ENCODE measurements around the gene POU3F1. TPM values are rescaled to one million over a fixed set of nuclear protein-coding genes. Genes with fewer than 3 reads are reported as not detected.

Gene POU3F1
- total RNA-seq, 1 donor from 2014 or later, result 2.8 TPM

DNA sequence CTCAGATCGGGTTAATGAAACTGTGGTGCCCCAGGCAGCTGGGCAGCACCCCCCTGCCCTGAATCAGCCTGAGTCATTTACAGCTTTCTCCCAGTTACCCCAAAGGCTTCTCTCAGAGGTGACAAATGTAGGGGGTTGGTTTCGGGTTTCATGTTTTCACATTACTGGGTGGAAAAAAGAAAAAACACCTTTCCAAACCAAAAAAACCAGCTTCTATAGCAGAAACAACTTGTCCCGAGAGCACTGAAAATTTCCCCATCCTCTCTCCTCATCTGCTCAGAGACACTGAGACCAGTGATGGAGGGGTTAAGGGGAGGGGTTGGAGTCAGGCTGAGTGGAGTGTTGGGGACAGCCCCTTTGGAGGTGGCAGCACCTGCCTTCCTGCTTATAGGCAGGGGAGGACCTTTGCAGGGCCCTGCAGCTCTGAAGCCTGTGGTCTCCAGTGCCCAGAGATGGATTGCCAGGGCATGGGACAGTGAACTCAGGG, 18.4 kb downstream of the POU3F1 start:
- no peak for DNase-seq (ENCODE audit: low spot score)

DNA sequence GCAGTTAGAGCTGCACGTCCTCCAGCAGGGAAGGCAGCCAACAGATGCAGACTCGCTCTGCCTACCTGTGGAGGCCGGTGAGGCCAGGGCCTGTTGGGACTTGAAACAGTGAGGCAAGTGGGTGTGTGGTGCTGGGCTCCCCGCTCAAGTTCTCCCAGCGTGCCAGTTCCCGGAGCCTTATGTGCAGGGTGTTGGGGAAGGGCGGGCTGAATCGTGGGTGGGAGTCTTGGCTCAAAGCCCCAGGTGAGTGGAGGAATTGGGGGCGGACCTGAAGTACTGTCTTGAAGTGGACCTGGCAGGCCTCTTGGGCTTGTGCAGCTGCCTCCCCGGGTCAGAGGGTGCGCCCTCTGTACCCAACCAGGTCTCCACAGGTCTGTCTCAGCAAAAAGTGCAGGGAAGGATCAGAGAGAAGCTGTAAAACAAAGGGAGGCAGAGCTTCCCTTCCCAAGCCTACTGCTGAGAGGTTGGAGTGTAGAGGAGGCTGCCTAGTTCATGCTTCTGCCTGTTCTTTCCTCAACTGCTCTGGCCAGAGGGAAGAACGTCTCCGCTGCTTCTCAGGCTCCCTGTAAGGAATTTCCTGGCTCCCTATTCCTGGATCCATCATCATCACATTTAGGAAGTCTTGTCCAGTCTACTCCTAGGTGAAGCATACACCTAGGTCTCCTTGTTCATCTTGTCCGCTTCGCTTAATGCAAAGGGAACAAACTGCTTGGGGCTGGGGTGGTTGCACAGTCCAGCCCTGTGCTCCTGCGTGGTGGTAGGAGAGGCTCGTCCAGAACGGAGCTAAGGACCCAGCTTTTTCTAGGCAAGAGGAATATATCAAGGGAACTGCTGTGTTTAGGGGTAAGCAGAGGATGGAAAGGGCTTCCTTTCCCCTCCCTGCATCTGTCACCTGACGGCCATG, 19.1 kb downstream of the POU3F1 start:
- DNase-seq (ENCODE audit: low spot score), result peak; percentile 87

DNA sequence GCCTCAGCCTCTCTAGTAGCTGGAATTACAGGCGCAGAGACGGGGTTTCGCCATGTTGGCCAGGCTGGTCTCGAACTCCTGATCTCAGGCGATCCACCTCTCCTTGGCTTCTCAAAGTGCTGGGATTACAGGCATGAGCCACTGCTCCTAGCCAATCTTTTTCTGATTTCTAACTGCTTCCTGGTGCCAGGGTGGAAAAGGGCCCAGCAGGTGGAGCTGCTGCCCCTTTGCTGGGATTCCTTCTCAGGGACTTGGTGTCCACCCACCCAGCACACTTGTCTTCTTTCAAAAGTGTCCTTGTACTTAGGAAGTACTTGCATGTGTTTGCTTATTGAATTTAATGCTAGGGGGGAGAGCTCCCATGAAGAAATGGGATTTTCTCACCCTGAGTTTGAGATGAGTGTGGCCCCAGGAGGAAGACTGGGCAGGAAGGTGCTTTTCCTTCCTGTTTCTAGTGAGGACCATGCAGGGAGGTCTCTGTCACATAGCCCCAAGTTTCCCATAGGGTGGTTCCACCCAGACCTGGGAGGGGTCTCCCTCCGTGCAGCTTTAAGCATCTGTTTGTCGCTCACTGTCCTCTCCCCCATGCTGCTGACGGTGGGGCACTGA, 19.9 kb downstream of the POU3F1 start:
- DNase-seq (ENCODE audit: low spot score), result peak; percentile 73

DNA sequence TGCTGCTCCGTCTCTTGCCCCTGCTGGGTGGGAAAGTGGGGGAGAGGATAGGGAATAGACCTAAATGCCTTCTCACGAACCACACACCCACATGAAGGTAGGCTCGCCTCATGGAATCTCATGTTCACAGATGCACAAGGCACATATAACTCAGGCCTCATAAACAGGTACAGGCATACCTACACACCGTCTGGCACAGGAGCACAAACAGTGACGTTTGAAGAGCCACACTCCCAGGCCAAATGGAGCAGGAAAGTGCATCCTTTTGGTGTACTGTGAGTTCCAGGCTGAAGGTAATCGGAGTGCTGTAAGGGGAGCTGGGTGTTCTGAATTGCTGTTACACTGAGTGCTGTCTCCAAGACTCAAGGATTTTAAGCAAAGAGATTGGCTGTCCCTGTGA, 20.9 kb downstream of the POU3F1 start:
- DNase-seq (ENCODE audit: low spot score), result no peak

DNA sequence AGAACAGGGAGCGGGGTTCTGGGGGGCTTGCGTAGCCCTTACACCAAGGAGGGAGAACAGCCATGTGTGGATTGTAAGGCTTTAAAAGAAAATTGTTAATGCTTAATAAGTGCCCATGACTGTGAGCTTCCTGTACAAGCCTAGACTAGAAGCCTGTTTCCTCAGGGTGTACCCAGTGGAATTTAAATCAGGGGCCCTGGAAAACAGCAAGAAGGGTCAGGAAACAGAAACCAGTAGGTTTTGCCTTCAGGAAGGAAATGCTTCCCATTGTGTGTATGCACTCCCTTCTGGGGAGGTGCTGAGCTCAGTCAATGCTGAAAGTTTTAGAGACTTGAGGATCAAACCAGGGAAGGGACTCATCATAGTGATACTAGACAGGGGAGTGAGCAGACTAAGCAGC, 21.4 kb downstream of the POU3F1 start:
- DNase-seq (ENCODE audit: low spot score), result no peak

DNA sequence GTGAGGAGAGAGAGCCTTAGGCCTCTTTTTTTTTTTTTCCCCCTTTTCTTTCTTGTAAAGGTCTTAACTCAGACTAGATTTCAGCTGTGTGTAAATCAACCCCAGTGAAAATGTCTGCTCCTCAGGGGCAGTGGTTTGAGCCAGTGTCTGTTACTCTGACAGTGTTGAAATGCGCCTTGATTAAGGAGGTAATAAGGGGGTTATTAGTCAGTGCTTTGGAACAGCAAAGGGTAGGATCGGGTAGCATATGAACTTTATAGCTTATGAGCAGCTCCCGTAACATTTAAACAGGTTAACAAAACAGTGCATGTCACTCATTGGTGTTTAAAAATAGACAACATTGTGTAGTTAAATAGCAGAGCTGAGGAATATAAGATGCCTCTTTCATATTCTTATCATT, 23.8 kb downstream of the POU3F1 start:
- no peak for DNase-seq (ENCODE audit: low spot score)

DNA sequence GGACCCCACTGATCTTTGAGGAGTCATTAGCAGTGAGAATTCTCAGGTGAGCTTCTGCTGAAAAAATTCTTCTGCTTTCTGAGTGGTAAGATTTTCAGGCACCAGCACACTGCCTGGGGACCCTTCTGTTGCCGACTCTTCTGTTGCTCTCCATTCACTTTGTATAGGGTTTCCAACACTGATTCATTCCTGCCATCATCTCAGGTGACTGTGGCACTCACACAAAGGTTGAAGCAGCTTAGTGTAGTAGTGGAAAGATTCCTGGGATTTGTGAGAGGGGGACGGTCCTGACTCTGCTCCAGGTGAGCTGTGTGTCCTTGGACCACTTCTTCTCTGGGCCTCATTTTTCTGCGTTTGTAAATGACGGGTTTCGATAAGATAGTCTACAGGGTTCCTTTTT, 24.6 kb downstream of the POU3F1 start:
- no peak for DNase-seq (ENCODE audit: low spot score)

DNA sequence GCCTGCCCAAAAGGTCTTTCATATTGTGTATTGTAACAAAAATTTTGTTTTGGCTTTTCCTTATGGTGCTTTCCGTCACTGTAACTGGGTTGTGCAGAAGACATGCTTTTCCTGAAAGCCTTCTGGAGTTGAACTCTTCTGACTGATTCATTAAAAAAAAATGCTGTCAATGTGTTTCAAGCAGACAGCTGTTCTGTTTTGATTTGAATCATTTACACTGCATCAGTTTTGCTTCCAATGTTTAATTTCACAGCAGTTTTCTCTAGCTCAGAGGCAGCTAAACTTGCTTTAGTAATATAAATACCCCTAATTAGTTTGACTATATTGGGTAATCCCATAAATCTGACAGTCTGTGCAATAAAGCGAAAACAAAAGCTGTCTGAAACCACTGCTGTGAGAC, 26.2 kb downstream of the POU3F1 start:
- DNase-seq (ENCODE audit: low spot score), result no peak

DNA sequence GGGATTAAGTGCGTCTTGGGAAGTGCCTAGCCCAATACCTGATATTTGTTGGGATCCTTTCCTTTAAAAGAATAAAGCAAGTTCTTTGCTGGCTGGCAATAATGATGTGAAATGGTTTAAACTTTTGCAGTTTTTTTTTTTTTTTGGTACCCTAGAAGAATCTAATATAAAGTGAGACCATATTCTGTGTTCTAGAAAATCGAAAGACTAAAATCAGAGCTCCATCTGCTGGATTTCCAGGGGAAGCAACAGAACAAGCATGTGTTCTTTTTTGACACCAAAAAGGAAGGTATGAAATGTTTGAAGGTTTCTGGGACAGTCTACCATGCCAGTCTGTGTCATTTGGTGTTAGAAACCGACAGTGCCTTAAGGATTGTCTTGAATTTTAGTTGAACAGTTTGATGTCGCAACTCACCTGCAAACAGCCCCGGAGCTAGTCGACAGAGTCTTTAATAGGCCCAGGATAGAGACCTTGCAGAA, 27.7 kb downstream of the POU3F1 start:
- no peak for DNase-seq (ENCODE audit: low spot score)

DNA sequence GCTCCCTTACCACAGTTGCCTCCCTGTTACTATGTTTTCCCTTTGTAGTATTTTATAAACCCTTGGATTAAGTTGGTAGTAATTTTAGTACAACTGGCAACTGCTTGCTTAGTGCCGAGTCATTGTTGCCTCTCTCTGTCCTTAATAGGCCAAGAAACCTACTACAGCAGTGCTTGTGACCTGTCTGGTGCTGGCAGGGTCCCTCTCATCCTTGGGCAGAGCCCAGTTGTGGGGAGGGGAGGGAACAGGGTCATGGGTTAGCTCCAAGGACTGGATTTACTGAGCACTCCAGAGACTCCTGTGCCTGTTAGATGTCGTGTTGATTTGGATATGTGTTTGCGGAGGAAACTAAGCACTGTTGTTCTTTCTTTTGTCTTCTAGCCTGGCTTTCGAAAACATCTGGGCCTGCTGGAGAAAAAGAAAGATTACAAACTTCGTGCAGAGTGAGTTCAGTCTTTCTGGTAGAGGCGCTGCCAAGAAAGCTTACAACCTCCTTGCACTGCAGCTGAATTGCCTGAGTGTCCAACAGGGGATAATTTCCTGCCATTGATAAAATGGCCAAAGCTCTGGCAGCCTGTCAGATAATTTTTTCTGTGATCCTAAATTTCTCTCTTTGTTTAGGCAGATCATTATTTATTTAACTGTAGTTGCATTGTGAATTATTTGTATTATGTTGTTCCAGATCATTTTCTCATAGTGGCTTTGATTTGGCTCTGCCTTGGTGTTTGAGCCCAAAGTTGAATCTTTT, 30.4 kb downstream of the POU3F1 start:
- DNase-seq (ENCODE audit: low spot score), result no peak

DNA sequence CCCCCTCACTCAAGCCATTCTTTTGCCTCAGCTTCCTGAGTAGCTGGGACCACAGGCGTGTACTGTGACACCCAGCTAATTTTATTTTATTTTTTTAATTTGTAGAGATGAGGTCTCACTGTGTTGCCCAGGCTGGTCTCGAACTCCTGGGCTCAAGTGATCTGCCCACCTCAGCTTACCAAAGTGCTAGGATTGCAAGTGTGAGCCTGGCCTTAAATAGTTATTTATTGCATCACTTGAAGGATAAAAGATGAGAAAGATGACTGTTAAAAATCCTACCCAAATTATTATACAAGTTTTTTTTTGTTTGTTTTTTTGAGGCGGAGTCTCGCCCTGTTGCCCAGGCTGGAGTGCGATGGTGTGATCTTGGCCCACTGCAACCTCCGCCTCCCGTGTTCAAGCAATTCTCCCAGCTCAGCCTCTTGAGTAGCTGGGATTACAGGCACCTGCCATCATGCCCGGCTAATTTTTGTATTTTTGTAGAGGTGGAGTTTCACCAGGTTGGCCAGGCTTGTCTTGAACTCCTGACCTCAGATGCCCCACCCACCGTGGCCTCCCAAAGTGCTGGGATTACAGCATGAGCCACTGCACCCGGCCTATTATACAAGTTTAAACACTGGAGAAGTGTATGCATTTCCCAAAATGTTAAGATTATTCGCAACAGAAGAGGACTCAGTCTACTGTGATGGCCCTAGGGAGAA, 31.7 kb downstream of the POU3F1 start:
- no peak for DNase-seq (ENCODE audit: low spot score)

DNA sequence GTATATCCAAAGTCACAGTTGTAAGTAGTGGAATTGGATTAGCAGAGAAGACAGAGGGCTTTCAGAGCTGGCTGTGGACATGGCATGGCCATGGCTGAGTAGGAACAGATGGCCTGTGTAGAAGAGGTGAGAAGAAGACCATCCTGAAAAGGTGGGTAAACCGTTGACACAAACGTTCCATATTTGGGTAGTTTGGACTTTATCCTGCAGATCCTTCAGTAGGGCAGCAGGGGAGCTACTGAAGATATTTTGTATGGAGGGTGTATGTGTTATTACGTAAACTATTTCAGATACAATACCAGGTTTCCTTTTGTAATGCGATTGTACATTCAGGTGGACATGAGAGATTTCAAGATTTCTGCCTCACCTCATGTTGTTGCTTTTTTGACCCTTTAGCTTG, 32.4 kb downstream of the POU3F1 start:
- no peak for DNase-seq (ENCODE audit: low spot score)

DNA sequence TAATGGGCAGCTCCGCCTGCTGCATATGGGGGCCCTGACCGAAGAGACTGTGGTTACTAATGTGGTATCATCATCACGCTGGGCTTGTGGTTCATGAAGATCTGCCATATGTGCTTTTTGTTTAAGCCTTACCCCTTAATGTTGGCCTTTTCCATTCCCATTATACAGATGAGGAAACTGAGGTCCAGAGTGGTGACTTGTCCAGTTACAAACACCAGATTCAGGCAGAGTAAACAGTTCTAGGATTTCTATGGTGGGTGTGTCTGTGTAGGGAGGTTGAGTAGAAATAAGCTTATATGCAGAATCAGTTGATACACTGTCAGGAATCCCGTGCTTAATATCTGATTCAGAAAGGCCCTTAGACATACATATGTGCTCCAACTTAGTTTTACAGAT, 33.4 kb downstream of the POU3F1 start:
- DNase-seq (ENCODE audit: low spot score), result no peak

DNA sequence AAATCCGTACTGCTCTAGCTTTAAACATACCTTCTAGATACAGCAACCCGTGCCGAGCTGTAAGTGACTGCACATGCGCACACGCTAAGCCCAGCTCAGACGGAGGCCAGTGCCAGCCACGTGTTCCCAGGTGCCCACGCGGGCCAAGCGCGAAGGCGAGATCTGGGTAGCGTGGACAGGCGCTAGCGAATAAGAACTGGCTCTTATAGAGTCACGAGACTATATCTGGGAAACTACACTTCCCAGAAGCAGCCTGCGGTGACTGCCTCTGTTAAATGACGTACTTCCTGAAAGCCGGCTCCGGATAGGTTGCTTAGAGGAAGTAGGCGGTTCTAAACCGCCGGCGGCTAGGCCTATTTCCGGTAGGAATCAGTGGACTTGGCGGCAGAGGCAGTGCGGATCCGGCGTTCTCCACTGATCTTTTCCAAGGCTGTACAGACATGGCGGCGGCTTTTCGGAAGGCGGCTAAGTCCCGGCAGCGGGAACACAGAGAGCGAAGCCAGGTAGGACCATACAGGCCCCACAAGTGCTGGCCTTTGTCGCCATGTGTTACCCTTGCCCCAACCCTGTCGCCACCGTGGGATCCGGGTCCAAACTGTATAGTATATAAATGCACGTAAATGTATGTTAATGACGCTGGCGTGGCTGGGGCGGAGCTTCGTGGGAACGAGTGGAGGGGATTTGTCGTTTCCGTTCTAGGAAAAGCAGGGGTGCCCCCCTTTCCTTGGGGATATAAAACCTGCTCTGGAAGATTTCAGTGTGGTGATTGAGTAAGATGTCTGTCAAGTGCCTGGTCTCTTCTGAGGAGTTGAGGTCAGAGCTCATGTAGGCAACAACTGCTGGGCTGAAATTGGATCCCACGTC, 34.0 kb downstream of the POU3F1 start, which contains the start of gene UTP11:
TSS of gene UTP11 (plus strand) at position 372 of the 864 bp plus-strand sequence. CDS start at position 441, 69 bp downstream.
- peak; percentile 96 for DNase-seq (ENCODE audit: low spot score)

DNA sequence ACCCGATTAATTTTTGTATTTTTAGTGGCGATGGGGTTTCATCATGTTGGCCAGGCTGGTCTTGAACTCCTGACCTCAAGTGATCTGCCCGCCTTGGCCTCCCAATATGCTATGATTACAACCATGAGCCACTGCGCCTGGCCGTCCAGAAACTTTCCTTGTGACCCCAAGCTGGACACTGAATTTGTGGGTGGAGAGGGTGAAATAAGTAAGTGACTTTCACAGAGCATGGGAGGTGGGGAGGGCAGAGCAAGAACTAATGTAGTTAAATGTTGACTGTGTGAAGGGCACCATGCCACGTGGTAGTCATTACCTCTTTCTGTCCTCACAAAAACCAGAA, 36.8 kb downstream of the POU3F1 start:
- no peak for DNase-seq (ENCODE audit: low spot score)

DNA sequence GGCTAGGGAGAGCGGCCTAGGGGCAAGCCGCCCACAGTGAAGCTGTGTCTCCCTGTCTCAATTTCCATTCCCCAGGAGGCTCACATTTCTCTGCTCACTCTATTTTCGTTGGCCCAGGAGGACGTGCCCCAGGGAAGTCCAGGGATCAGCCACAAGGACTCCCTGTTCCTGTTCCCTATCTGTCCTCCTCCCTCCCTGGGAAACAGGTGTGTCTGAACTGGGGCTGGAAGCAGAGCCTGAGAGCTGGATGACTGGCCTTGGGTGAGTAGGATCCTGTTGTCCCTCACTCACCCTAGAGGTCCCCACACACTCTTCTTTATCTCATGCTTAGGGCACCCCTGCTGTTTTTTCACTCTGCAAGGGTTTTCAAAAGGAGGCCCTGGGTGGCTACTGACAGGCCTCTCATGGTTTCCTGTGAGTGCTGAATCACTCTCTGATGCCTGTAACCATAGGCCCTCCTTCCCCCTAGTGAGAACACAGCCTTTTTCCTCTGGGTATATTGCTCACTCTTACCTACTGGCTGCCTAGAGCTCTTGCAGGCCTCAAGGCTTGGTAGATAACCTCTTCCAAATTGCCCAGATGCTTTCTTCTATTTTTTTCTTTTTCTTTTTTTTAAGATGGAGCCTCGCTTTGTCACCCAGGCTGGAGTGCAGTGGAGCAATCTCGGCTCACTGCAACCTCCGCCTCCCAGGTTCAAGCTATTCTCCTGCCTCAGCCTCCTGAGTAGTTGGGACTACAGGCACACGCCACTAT, 37.3 kb downstream of the POU3F1 start:
- DNase-seq (ENCODE audit: low spot score), result no peak

DNA sequence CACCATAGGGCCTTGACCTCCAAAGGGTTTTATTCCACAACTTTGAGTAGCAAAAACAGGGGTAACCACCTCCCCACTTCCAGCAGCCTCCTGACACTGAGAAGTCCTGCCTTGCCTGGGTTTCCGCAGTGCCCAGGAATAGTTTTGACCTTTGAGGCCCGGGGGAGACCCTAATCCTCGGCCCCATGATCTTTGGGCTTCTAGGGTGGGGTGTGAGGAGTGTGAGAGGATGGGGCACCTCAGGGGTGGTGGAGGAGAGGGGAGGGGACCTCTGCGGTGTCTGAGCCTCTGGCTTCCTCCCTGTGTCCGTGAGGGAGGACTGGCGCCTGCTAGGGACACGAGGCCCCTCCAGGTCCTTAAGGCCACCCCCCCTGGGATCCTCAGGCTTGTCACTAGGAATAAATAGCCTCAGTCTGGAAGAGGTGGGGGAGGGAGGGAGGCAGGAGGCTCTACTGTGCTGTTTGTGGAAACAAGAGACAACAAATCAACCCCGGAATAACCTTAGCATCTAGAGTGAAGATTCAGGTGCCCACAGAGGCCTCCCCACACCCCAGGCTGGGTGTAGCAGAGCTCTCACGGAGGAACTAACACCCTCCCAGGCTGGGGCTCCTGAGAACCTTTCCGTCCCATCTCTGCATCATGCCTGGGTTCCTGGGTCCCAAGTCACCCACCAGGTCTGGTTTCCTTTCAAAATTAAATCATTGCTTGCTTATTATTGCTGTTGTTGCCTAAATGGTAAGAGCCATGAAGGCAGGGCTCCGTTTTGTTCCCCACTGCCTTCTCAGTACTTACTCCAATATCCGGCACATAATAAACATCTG, 40.4 kb downstream of the POU3F1 start:
- no peak for DNase-seq (ENCODE audit: low spot score)

DNA sequence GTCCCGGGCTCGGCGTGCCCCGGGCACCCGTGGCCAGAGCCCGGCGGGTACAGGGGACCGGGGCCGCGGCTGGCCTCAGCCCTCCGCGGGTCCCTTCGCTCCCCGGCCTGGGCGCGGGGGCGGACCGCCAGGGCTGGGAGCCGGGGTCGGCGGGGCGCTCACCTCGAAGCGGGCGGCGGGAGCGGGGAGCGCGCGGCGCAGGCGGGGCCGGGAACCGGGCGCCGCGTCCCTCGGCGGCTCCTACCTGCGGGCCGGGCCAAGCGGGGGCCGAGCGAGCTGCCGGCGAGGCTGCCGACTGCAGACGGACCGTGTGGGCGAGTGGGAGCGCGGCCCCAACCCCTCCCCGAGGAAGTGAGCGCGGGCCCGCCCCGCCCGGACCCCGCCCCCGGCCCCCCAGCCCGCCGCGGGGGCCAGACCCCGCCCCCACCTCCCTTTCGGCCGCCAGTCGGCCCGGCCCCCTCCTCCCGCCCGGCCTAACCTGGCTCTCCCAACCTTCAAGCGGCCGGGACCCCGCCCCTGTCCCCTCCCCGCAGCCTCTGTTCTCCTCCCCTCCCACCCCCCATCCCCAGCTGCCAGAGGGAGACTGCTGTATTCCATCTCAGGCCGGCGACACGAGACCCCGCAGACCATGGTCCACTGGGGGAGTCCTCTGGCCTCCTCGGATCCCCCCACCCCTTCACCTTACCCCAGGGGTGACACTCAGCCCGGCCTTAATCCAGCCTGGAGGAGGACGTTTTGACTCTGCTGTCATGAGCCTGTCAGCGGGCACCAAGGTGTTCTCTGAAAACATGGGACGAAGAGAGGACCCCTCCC, 41.2 kb downstream of the POU3F1 start, which contains the start of gene FHL3:
TSS of gene FHL3 (minus strand) at position 320 of the 813 bp plus-strand sequence. CDS start 6,102 bp downstream, outside the sequence.
- peak; percentile 58 for DNase-seq (ENCODE audit: low spot score)
